AG04450 (cell line): Measurements from ENCODE around the gene CTDSP2. TPM values are rescaled to one million over a fixed set of nuclear protein-coding genes. Genes with fewer than 3 reads are reported as not detected.

Experiments
- CTCF ChIA-PET: fragments of 300-600, 350-600 bp; formaldehyde crosslinking; extraction: SDS; loops from one replicate; lab custom pipeline; 2022; ENCODE audit warnings: antibody characterized with exemption, inconsistent platforms; lab: Charles Lee
- POLR2A ChIA-PET: fragments of 350-600 bp; formaldehyde crosslinking; extraction: SDS; loops from one replicate; lab custom pipeline; 2021; ENCODE audit warnings: antibody characterized with exemption, inconsistent platforms; lab: Yijun Ruan, JAX
- DNase-seq: peaks from one replicate; pipeline ENCODE4 v3.0.0-alpha.2; 2011; ENCODE audit warnings: low read depth, low spot score
- H3K27ac ChIP-seq: one replicate; pipeline ENCODE4 v1.5.1; 2012; ENCODE audit warnings: low read depth, low read length, control low read depth
- H3K27me3 ChIP-seq: one replicate; pipeline ENCODE4 v1.6.0; 2012; ENCODE audit warnings: low read length; ENCODE audit not compliant: control insufficient read depth, insufficient read depth
- H3K4me3 ChIP-seq: 2 replicates; pipeline ENCODE4 v1.5.1; 2011; ENCODE audit warnings: mild to moderate bottlenecking, low read depth, low read length, control low read depth
- H3K9me3 ChIP-seq: 2 replicates; pipeline ENCODE4 v1.5.1; 2012; ENCODE audit warnings: low read length; ENCODE audit not compliant: control insufficient read depth, insufficient read depth
- polyA plus RNA-seq: library from polyadenylated mRNA; depleted of rRNA; stranded (reverse); fragments of >200 nt; gene quantifications from 2 replicates; pipeline ENCODE4 v1.2.3, GENCODE V29; 2011
- TF ChIP-seq, protein P1 (sequence below): IDR thresholded peaks from 2 replicates; pipeline ENCODE4 v1.5.1; 2011; ENCODE audit warnings: low read depth, low read length, control low read depth, inconsistent platforms

The CTDSP2 gene
- polyA plus RNA-seq, 1 experiment = 292 TPM

DNA sequence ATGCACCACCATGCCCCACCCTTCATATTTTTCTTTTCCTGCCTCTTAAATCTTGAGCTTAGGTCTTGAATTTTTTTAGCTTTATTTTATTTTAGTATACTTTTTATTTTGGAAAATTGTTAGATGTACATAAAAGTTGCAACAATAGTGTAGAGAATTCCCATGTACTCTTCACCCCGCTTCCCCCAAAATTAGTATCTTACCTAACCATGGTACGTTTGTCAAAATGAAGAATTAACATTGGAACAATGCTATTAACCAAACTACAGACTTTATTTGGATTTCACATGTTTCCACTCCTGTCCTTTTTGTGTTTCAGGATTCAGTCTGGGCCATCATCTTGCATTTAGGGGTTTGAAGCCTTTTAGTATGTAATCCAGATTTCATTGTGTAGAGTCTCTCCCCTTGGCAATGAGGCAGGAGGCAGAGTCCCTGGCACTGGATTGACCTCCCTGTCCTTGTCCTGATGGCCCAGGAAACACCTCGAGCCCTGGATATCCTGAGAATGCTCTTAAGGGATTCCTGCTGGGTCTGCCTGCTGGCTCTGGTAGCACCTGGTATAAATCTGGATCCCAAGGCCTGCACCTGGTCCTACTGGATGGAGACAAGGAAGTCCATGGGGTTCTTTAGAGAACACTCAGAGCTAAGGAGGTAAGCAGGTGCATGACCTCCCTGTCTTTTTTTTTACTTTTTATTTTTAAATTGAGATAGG is 19.9 kb upstream of the CTDSP2 start:
- ChIA-PET CTCF (interaction anchor here (1.7 to 1.9 kb wide), 2 partner anchors 14 to 38 kb away, joined by 3 to 6 read pairs; no protein-coding TSS in a partner anchor), POLR2A (interaction anchor here (2.1 to 4.7 kb wide), 4 partner anchors 13 to 36 kb away, joined by 6 to 78 read pairs (median 15); partner anchors contain the start of gene CTDSP2)
- Histone ChIP-seq H3K4me3 (no peak overlapping the region), H3K27ac (no peak overlapping the region), H3K27me3 (no peaks in the 10 kb centered on the region), H3K9me3 (no peaks in the 10 kb centered on the region; the same call in 1 of the 2 replicates)
- TF ChIP-seq, protein P1, sequence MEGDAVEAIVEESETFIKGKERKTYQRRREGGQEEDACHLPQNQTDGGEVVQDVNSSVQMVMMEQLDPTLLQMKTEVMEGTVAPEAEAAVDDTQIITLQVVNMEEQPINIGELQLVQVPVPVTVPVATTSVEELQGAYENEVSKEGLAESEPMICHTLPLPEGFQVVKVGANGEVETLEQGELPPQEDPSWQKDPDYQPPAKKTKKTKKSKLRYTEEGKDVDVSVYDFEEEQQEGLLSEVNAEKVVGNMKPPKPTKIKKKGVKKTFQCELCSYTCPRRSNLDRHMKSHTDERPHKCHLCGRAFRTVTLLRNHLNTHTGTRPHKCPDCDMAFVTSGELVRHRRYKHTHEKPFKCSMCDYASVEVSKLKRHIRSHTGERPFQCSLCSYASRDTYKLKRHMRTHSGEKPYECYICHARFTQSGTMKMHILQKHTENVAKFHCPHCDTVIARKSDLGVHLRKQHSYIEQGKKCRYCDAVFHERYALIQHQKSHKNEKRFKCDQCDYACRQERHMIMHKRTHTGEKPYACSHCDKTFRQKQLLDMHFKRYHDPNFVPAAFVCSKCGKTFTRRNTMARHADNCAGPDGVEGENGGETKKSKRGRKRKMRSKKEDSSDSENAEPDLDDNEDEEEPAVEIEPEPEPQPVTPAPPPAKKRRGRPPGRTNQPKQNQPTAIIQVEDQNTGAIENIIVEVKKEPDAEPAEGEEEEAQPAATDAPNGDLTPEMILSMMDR = no peak
- no peak for DNase-seq

DNA sequence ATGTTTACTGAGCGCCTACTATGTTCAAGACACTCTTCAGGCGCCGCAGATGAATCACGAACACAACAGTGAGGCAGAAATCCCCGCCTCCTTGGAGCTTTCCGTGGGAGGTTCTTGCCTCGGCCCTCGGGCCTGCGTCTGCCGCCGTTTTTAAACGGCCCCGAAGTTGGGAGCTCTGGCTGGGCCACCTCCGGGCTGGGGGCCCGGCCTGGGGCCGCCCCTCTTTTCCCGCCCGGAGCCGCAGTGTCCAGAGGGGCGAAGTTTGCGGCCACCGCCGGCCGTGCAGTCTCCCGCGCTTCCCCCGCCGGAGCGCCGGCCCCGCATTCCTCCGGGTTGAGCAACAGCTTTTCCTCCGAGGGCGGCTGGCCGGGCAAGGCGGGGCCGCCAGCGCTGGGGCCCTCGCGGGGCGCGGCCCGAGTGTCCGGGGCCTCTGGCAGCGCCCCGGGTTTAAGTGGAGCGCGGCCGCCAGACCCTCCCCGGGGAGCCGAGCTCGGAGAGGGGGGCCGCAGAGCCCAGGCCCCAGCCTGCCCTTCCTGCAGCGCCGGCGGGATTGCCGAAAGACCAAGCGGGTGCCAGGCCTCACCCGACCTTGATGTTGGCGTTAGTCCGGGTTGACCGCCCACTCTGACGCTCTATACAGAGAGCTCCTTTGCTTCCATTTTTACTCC is 18.7 kb upstream of the CTDSP2 start:
- ChIA-PET POLR2A (interaction anchor here (0.8 to 4.7 kb wide), 14 partner anchors 9 to 76 kb away, joined by 3 to 78 read pairs (median 8); partner anchors contain the start of genes ATP23 and CTDSP2), CTCF (interaction anchor here (0.7 to 2.5 kb wide), 8 partner anchors 15 to 42 kb away, joined by 3 to 9 read pairs (median 4); partner anchors contain the start of gene CTDSP2)
- Histone ChIP-seq H3K9me3 (no peaks in the 10 kb centered on the region; the same call in 1 of the 2 replicates), H3K4me3 (peak overlapping the region; percentile 55), H3K27me3 (no peaks in the 10 kb centered on the region), H3K27ac (peak overlapping the region; percentile 90)
- TF ChIP-seq, protein P1 = no peak
- DNase-seq = no peak

DNA sequence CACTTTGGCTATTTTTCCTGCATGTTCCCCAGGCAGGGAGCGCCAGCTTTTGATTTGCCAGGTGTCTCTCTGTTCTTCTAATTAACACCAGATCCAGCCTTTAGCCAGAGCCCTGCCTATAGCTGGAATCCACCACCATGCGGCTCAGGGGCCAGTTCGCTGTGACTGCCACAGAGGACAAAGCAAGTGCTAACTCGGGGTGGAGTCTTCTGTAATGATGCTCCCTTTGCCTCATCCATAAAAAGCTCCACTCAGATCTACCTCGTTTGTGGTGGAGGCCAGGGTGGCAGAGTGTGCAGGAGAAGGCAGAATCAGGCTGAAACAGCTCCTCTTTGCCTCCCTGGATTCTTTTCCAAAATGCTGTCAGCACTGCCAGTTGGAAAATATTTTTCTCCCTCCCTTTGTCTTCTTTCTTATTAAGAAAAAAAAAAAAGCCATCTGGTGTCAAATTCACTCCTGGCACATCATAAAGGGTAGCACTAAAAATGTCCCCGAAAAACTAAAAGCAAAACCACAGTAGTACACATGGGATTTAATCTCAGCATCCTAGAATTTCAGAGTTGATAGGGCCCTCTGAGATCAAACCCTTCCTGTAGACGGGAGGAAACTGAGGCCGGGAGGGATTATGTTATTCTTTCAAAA is 18.0 kb upstream of the CTDSP2 start:
- POLR2A ChIA-PET = interaction anchor here (0.6 to 4.7 kb wide), 16 partner anchors 10 to 793 kb away, joined by 3 to 78 read pairs (median 6); partner anchors contain the start of genes ATP23, CTDSP2, EEF1AKMT3 and METTL1
- TF ChIP-seq, protein P1 = no peak
- peak overlapping the region; percentile 90 for H3K27ac ChIP-seq
- DNase-seq = no peak
- H3K27me3 ChIP-seq = no peaks in the 10 kb centered on the region
- no peaks in the 10 kb centered on the region; the same call in 1 of the 2 replicates for H3K9me3 ChIP-seq
- CTCF ChIA-PET = interaction anchor here (0.6 to 2.5 kb wide), 8 partner anchors 8 to 55 kb away, joined by 3 to 9 read pairs (median 4); no protein-coding TSS in a partner anchor
- peak overlapping the region; percentile 55 for H3K4me3 ChIP-seq

DNA sequence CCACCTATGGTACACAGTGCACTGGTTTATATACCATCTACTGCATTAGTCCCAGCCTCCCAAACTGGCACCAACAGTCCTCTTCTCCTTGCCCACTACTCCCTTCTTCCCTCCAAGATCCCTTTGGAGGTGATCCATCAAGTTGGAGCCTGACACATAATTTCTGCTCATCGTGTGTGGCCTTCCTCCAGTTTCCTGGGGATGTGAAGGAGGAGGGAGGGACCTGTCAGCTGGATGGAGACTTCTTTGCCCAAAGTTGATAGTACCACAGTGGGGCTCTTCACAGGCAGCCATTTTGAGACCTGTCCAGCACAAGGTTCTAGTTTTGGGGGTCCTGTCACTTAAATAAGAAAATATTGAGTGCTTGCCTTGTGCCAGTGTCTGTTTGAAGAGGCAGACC is 17.1 kb upstream of the CTDSP2 start:
- TF ChIP-seq, protein P1 = no peak
- POLR2A ChIA-PET = interaction anchor here (2.2 to 4.7 kb wide), 3 partner anchors 12 to 33 kb away, joined by 19 to 78 read pairs (median 63); partner anchors contain the start of gene CTDSP2
- Histone ChIP-seq H3K27me3 (no peaks in the 10 kb centered on the region), H3K4me3 (no peak overlapping the region), H3K27ac (no peak overlapping the region), H3K9me3 (no peaks in the 10 kb centered on the region; the same call in 1 of the 2 replicates)
- no peak for DNase-seq
- CTCF ChIA-PET = interaction anchor here (1.1 to 2.5 kb wide), 2 partner anchors 33 to 54 kb away, joined by 3 to 9 read pairs; no protein-coding TSS in a partner anchor
